ENCODE measurements around the gene HEG1.

HEG1 gene

GRCh38 chr3:124976383-124976782, 79.4 kb downstream of the HEG1 start:
- Histone ChIP-seq H3K36me3 (ENCODE audit: insufficient read depth) (no peaks in the 10 kb centered on the region), H3K79me2 (ENCODE audit: insufficient read depth, low read depth) (no peaks in the 10 kb centered on the region), H3K27ac (no peak overlapping the region)

GRCh38 chr3:124974691-124975090, 81.1 kb downstream of the HEG1 start:
- no peak for TF ChIP-seq CTCF (conservative IDR thresholded peaks at IDR 0.05; ENCODE audit: low read depth, low read length)
- H3K27ac ChIP-seq, result no peak overlapping the region

More at GRCh38 chr3:124976383-124976782, 79.4 kb downstream of the HEG1 start:
- no peaks in the 10 kb centered on the region for H4K20me1 ChIP-seq (ENCODE audit: insufficient read depth)
- H3K27me3 ChIP-seq (ENCODE audit: insufficient read depth, low read depth), result no peaks in the 10 kb centered on the region
- no peak overlapping the region for H3K4me3 ChIP-seq (IDR thresholded peaks at IDR 0.05; ENCODE audit: insufficient read depth, low read depth, low read length)
- no peak overlapping the region for H3K9ac ChIP-seq
- H2AFZ ChIP-seq (ENCODE audit: low read depth), result no peak overlapping the region
- TF ChIP-seq CTCF (conservative IDR thresholded peaks at IDR 0.05; ENCODE audit: low read depth, low read length), result no peak
- H3K4me1 ChIP-seq (ENCODE audit: low read depth, poor library complexity, severe bottlenecking), result peaks cover 6% of the 10 kb centered on the region
- no peak overlapping the region for H3K4me2 ChIP-seq

GRCh38 chr3:124973290-124973689, 82.5 kb downstream of the HEG1 start:
- H3K79me2 ChIP-seq (ENCODE audit: insufficient read depth, low read depth), result no peaks in the 10 kb centered on the region
- H4K20me1 ChIP-seq (ENCODE audit: insufficient read depth), result no peaks in the 10 kb centered on the region
- no peak overlapping the region for H3K4me3 ChIP-seq (IDR thresholded peaks at IDR 0.05; ENCODE audit: insufficient read depth, low read depth, low read length)
- no peak overlapping the region for H2AFZ ChIP-seq (ENCODE audit: low read depth)
- peaks cover 6% of the 10 kb centered on the region for H3K4me1 ChIP-seq (ENCODE audit: low read depth, poor library complexity, severe bottlenecking)
- no peak overlapping the region for H3K27ac ChIP-seq
- H3K27me3 ChIP-seq (ENCODE audit: insufficient read depth, low read depth), result no peaks in the 10 kb centered on the region
- no peak overlapping the region for H3K4me2 ChIP-seq
- no peak for TF ChIP-seq CTCF (conservative IDR thresholded peaks at IDR 0.05; ENCODE audit: low read depth, low read length)
- H3K9ac ChIP-seq, result no peak overlapping the region
- no peaks in the 10 kb centered on the region for H3K36me3 ChIP-seq (ENCODE audit: insufficient read depth)

More at GRCh38 chr3:124974691-124975090, 81.1 kb downstream of the HEG1 start:
- Histone ChIP-seq H3K4me1 (ENCODE audit: low read depth, poor library complexity, severe bottlenecking) (peaks cover 6% of the 10 kb centered on the region), H4K20me1 (ENCODE audit: insufficient read depth) (no peaks in the 10 kb centered on the region), H3K36me3 (ENCODE audit: insufficient read depth) (no peaks in the 10 kb centered on the region), H3K79me2 (ENCODE audit: insufficient read depth, low read depth) (no peaks in the 10 kb centered on the region), H2AFZ (ENCODE audit: low read depth) (no peak overlapping the region), H3K4me3 (IDR thresholded peaks at IDR 0.05; ENCODE audit: insufficient read depth, low read depth, low read length) (no peak overlapping the region), H3K4me2 (no peak overlapping the region), H3K9ac (no peak overlapping the region), H3K27me3 (ENCODE audit: insufficient read depth, low read depth) (no peaks in the 10 kb centered on the region)

- no peaks in the 10 kb centered on the region for H3K79me2 ChIP-seq (ENCODE audit: insufficient read depth, low read depth)
- H2AFZ ChIP-seq (ENCODE audit: low read depth), result no peak overlapping the region
- TF ChIP-seq CTCF (conservative IDR thresholded peaks at IDR 0.05; ENCODE audit: low read depth, low read length), result no peak
- H3K4me2 ChIP-seq, result no peak overlapping the region
- no peak overlapping the region for H3K9ac ChIP-seq
- no peaks in the 10 kb centered on the region for H3K27me3 ChIP-seq (ENCODE audit: insufficient read depth, low read depth)
- no peak overlapping the region for H3K4me3 ChIP-seq (IDR thresholded peaks at IDR 0.05; ENCODE audit: insufficient read depth, low read depth, low read length)
- H3K27ac ChIP-seq, result no peak overlapping the region
- H4K20me1 ChIP-seq (ENCODE audit: insufficient read depth), result no peaks in the 10 kb centered on the region
- peaks cover 6% of the 10 kb centered on the region for H3K4me1 ChIP-seq (ENCODE audit: low read depth, poor library complexity, severe bottlenecking)
- no peaks in the 10 kb centered on the region for H3K36me3 ChIP-seq (ENCODE audit: insufficient read depth)
Measured at GRCh38 chr3:124972457-124972856, 83.3 kb downstream of the HEG1 start.

Measured in KMS-11 (cell line).